NCI-H128 (cell line): Measurements from ENCODE around the gene IGFN1.
"Not testable (repeated sequence)": the region's sequence is repeated elsewhere in the genome, so short reads cannot be mapped to it uniquely, and the experiment has no call there.

ENCODE experiments used
- DNase-seq: peaks from one replicate; lab custom pipeline; 2025; ENCODE audit not compliant: unreplicated experiment; lab: John Stamatoyannopoulos, UW

IGFN1 gene

GRCh38 chr1:201163036-201163435, 27.6 kb upstream of the IGFN1 start:
- DNase-seq, result not testable (repeated sequence)

GRCh38 chr1:201163707-201164106, 26.9 kb upstream of the IGFN1 start:
- DNase-seq, result no peak

- no peak for DNase-seq
These were observed 26.0 kb upstream of the IGFN1 start for GRCh38 chr1:201164645-201165044.

GRCh38 chr1:201167041-201167991, 23.3 kb upstream of the IGFN1 start:
- no peak for DNase-seq

- no peak for DNase-seq
These were observed 21.4 kb upstream of the IGFN1 start for GRCh38 chr1:201169203-201169602.

GRCh38 chr1:201169971-201170532, 20.6 kb upstream of the IGFN1 start:
- no peak for DNase-seq

- peak; percentile 83 for DNase-seq
These were observed 20.0 kb upstream of the IGFN1 start for GRCh38 chr1:201170533-201171062.

- peak; percentile 83 for DNase-seq
These were observed 19.3 kb upstream of the IGFN1 start for GRCh38 chr1:201171063-201172036.

GRCh38 chr1:201172326-201172725, 18.3 kb upstream of the IGFN1 start:
- DNase-seq, result no peak

- DNase-seq, result no peak
These were observed 17.5 kb upstream of the IGFN1 start for GRCh38 chr1:201172999-201173610.

- no peak for DNase-seq
These were observed 16.9 kb upstream of the IGFN1 start for GRCh38 chr1:201173736-201174135.

GRCh38 chr1:201175820-201176500, 14.7 kb upstream of the IGFN1 start:
- no peak for DNase-seq

GRCh38 chr1:201176940-201177339, 13.7 kb upstream of the IGFN1 start:
- DNase-seq, result no peak

GRCh38 chr1:201178718-201179117, 11.9 kb upstream of the IGFN1 start:
- no peak for DNase-seq

- DNase-seq, result no peak
These were observed 10.5 kb upstream of the IGFN1 start for GRCh38 chr1:201180141-201180540.

GRCh38 chr1:201180901-201181300, 9.7 kb upstream of the IGFN1 start:
- DNase-seq, result no peak

- DNase-seq, result no peak
These were observed 9.3 kb upstream of the IGFN1 start for GRCh38 chr1:201181323-201181722.

GRCh38 chr1:201181726-201182125, 8.9 kb upstream of the IGFN1 start:
- no peak for DNase-seq

GRCh38 chr1:201183209-201183608, 7.4 kb upstream of the IGFN1 start:
- DNase-seq, result no peak

GRCh38 chr1:201183753-201184152, 6.9 kb upstream of the IGFN1 start:
- no peak for DNase-seq
